Loucy (cell line): Measurements from ENCODE around the gene AGBL3.
A peak's percentile ranks its signal among the peaks of the same experiment; 100 is the strongest.

Source experiments
- H2AFZ ChIP-seq: fragments of 200-600 bp; sonication (generic); 2 replicates; pipeline ENCODE4 v1.6.0; 2016; ENCODE audit warnings: antibody characterized with exemption, mild to moderate bottlenecking, low read length, moderate library complexity
- H3F3A ChIP-seq: fragments of 200-600 bp; 2 replicates; pipeline ENCODE4 v1.6.0; 2016; ENCODE audit warnings: antibody characterized with exemption, low read depth, mild to moderate bottlenecking
- H3K27me3 ChIP-seq: fragments of 200-600 bp; sonication (generic); 2 replicates; pipeline ENCODE4 v1.6.1; 2014; ENCODE audit warnings: low read length, mild to moderate bottlenecking; ENCODE audit not compliant: insufficient read depth, poor library complexity, severe bottlenecking
- H3K36me3 ChIP-seq: fragments of 200-600 bp; sonication (generic); 2 replicates; pipeline ENCODE4 v1.6.1; 2016; ENCODE audit warnings: low read length; ENCODE audit not compliant: insufficient read depth
- H3K4me1 ChIP-seq: fragments of 200-600 bp; sonication (generic); 2 replicates; pipeline ENCODE4 v1.5.1; 2014; ENCODE audit warnings: low read length, mild to moderate bottlenecking; ENCODE audit not compliant: insufficient read depth, poor library complexity, severe bottlenecking
- H3K4me2 ChIP-seq: fragments of 200-600 bp; sonication (generic); 2 replicates; pipeline ENCODE4 v1.6.0; 2014; ENCODE audit warnings: antibody characterized with exemption, low read length, low read depth, mild to moderate bottlenecking; ENCODE audit not compliant: poor library complexity, severe bottlenecking
- H3K4me3 ChIP-seq: fragments of 200-600 bp; sonication (generic); 2 replicates; pipeline ENCODE4 v1.5.1; 2014; ENCODE audit warnings: low read length, mild to moderate bottlenecking, mixed read lengths; ENCODE audit not compliant: poor library complexity, severe bottlenecking
- H3K79me2 ChIP-seq: fragments of 200-600 bp; sonication (generic); 2 replicates; pipeline ENCODE4 v1.6.1; 2014; ENCODE audit warnings: low read length; ENCODE audit not compliant: insufficient read depth
- H3K9ac ChIP-seq: fragments of 200-600 bp; sonication (generic); 2 replicates; pipeline ENCODE4 v1.6.0; 2014; ENCODE audit warnings: mild to moderate bottlenecking, low read depth, low read length, moderate library complexity; ENCODE audit not compliant: poor library complexity, severe bottlenecking
- H3K9me2 ChIP-seq: fragments of 200-600 bp; sonication (generic); replicated peaks from 2 replicates; pipeline ENCODE4 v1.6.1; 2016; ENCODE audit warnings: low read depth, low read length, mixed read lengths
- H3K9me3 ChIP-seq: fragments of 200-600 bp; sonication (generic); 2 replicates; pipeline ENCODE4 v1.6.1; 2014; ENCODE audit warnings: mild to moderate bottlenecking, antibody characterized with exemption, low read length, low read depth; ENCODE audit not compliant: insufficient read depth
- H4K20me1 ChIP-seq: fragments of 200-600 bp; sonication (generic); 2 replicates; pipeline ENCODE4 v1.6.0; 2014; ENCODE audit warnings: antibody characterized with exemption, low read length, mild to moderate bottlenecking; ENCODE audit not compliant: insufficient read depth, poor library complexity, severe bottlenecking
- EZH2phosphoT487 ChIP-seq: fragments of 200-600 bp; IDR thresholded peaks from 2 replicates; pipeline ENCODE4 v1.6.1; 2018; ENCODE audit warnings: antibody characterized with exemption, mild to moderate bottlenecking, moderate library complexity, borderline replicate concordance
- TF ChIP-seq, protein P1 (sequence below): fragments of 200-600 bp; sonication (generic); conservative IDR thresholded peaks from 2 replicates; pipeline ENCODE4 v1.5.1; 2014; ENCODE audit warnings: mild to moderate bottlenecking, antibody characterized with exemption, low read length

AGBL3 gene

GRCh38 chr7:134986363-134987251 lies at the start of gene AGBL3:
AGBL3 (plus strand) TSS chr7:134986508; CDS start chr7:134987934, 1,426 bp downstream.
- peaks cover 32% of the 10 kb centered on the region for H3K4me1 ChIP-seq
- no peak for TF ChIP-seq EZH2phosphoT487
- TF ChIP-seq, protein P1, sequence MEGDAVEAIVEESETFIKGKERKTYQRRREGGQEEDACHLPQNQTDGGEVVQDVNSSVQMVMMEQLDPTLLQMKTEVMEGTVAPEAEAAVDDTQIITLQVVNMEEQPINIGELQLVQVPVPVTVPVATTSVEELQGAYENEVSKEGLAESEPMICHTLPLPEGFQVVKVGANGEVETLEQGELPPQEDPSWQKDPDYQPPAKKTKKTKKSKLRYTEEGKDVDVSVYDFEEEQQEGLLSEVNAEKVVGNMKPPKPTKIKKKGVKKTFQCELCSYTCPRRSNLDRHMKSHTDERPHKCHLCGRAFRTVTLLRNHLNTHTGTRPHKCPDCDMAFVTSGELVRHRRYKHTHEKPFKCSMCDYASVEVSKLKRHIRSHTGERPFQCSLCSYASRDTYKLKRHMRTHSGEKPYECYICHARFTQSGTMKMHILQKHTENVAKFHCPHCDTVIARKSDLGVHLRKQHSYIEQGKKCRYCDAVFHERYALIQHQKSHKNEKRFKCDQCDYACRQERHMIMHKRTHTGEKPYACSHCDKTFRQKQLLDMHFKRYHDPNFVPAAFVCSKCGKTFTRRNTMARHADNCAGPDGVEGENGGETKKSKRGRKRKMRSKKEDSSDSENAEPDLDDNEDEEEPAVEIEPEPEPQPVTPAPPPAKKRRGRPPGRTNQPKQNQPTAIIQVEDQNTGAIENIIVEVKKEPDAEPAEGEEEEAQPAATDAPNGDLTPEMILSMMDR = peak; percentile 61
- H3K79me2 ChIP-seq = peaks cover 38% of the 10 kb centered on the region

DNA sequence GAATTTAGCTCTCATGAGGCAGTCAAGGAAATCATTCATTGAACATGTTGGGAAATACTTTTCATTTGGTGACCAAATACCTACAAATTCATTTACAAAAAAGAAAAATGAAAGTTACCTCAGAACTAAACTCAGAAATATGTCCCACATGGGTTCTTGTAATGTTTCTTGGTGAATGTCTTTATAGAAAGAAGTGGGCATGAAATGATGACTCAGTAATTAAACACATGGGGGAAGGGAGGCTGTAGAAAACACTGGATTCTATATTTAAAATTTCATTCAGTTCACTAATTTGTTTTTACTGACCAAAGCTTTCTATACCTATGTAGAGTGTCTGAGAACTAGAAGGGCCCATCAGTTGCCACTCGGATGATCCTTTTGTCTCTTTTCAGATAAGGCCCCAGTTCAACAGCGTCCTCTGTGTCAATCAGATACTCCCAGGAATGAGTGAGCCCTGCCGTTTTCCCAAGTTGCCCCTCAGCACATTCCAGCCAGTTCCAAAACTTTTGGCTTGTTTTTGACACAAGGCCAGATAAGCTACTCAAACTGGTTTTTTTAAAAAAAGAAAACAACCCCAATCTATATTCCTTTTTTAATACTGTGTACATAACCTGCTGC lies 49.3 kb upstream of the AGBL3 start:
- H3K36me3 ChIP-seq = no peaks in the 10 kb centered on the region
- H3K4me1 ChIP-seq = no peaks in the 10 kb centered on the region

More at GRCh38 chr7:134986363-134987251, at the start of gene AGBL3:
- H3F3A ChIP-seq = no peaks in the 10 kb centered on the region
- peak within 1 kb of the TSS; percentile 72 for H3K4me2 ChIP-seq
- H3K27me3 ChIP-seq = peaks cover 9% of the 10 kb centered on the region
- no peaks in the 10 kb centered on the region for H4K20me1 ChIP-seq
- no peaks in the 10 kb centered on the region for H3K9me3 ChIP-seq
- H3K4me3 ChIP-seq = peak within 1 kb of the TSS; percentile 87
- peak within 1 kb of the TSS; percentile 99 for H2AFZ ChIP-seq
- no peaks in the 10 kb centered on the region for H3K9me2 ChIP-seq
- H3K36me3 ChIP-seq = no peaks in the 10 kb centered on the region
- H3K9ac ChIP-seq = peak within 1 kb of the TSS; percentile 86

GRCh38 chr7:134938141-134938540 lies 48.2 kb upstream of the AGBL3 start:
- no peak overlapping the region for H3K9ac ChIP-seq
- H3K9me3 ChIP-seq = no peaks in the 10 kb centered on the region
- no peak overlapping the region for H3K4me3 ChIP-seq
- TF ChIP-seq EZH2phosphoT487 = no peak
- TF ChIP-seq, protein P1 = no peak
- H3K27me3 ChIP-seq = no peaks in the 10 kb centered on the region
- H3K4me2 ChIP-seq = no peak overlapping the region
- no peaks in the 10 kb centered on the region for H3K79me2 ChIP-seq
- no peaks in the 10 kb centered on the region for H3K4me1 ChIP-seq
- H3F3A ChIP-seq = no peaks in the 10 kb centered on the region
- no peaks in the 10 kb centered on the region for H3K9me2 ChIP-seq
- H2AFZ ChIP-seq = no peak overlapping the region
- no peaks in the 10 kb centered on the region for H4K20me1 ChIP-seq
- no peaks in the 10 kb centered on the region for H3K36me3 ChIP-seq

More for the DNA sequence above, 49.3 kb upstream of the AGBL3 start:
- H3K27me3 ChIP-seq = no peaks in the 10 kb centered on the region
- H3F3A ChIP-seq = no peaks in the 10 kb centered on the region
- no peak overlapping the region for H2AFZ ChIP-seq
- H4K20me1 ChIP-seq = no peaks in the 10 kb centered on the region
- no peak overlapping the region for H3K9ac ChIP-seq
- H3K4me2 ChIP-seq = no peak overlapping the region
- H3K9me2 ChIP-seq = no peaks in the 10 kb centered on the region
- TF ChIP-seq, protein P1 = no peak
- TF ChIP-seq EZH2phosphoT487 = no peak
- no peaks in the 10 kb centered on the region for H3K9me3 ChIP-seq
- no peaks in the 10 kb centered on the region for H3K79me2 ChIP-seq
- H3K4me3 ChIP-seq = no peak overlapping the region
